Measurements from ENCODE around the gene SPA17.

The SPA17 gene

GRCh38 chr11:124658986-124659385, 14.7 kb upstream of the SPA17 start:
- no peaks in the 10 kb centered on the region for H3K4me1 ChIP-seq (ENCODE audit: insufficient read depth, low read length, poor library complexity, severe bottlenecking)
- no peak overlapping the region for H3K4me3 ChIP-seq (ENCODE audit: low read length, poor library complexity, severe bottlenecking)
- TF ChIP-seq EZH2phosphoT487 (IDR thresholded peaks at IDR 0.05; ENCODE audit: borderline replicate concordance) (no peak), CTCF (conservative IDR thresholded peaks at IDR 0.05; ENCODE audit: low read length) (no peak)
- no peaks in the 10 kb centered on the region for H3K36me3 ChIP-seq (ENCODE audit: insufficient read depth, low read length)
- H3K27me3 ChIP-seq (ENCODE audit: insufficient read depth, low read length, poor library complexity, severe bottlenecking) = no peaks in the 10 kb centered on the region
- H3K9ac ChIP-seq (ENCODE audit: low read depth, low read length, poor library complexity, severe bottlenecking) = no peak overlapping the region
- no peak overlapping the region for H2AFZ ChIP-seq (ENCODE audit: low read length)
- H3K4me2 ChIP-seq (ENCODE audit: low read depth, low read length, poor library complexity, severe bottlenecking) = no peak overlapping the region
- no peaks in the 10 kb centered on the region for H3F3A ChIP-seq (ENCODE audit: low read depth)
- H3K9me3 ChIP-seq (ENCODE audit: insufficient read depth, low read depth, low read length) = no peaks in the 10 kb centered on the region
- no peaks in the 10 kb centered on the region for H3K9me2 ChIP-seq (replicated peaks; ENCODE audit: low read depth, low read length)
- H3K79me2 ChIP-seq (ENCODE audit: insufficient read depth, low read length) = no peaks in the 10 kb centered on the region
- no peaks in the 10 kb centered on the region for H4K20me1 ChIP-seq (ENCODE audit: insufficient read depth, low read length, poor library complexity, severe bottlenecking)

- no peak overlapping the region for H3K9ac ChIP-seq (ENCODE audit: low read depth, low read length, poor library complexity, severe bottlenecking)
- H3F3A ChIP-seq (ENCODE audit: low read depth) = no peaks in the 10 kb centered on the region
- no peaks in the 10 kb centered on the region for H3K79me2 ChIP-seq (ENCODE audit: insufficient read depth, low read length)
- no peaks in the 10 kb centered on the region for H3K9me3 ChIP-seq (ENCODE audit: insufficient read depth, low read depth, low read length)
- no peaks in the 10 kb centered on the region for H3K27me3 ChIP-seq (ENCODE audit: insufficient read depth, low read length, poor library complexity, severe bottlenecking)
- H3K4me3 ChIP-seq (ENCODE audit: low read length, poor library complexity, severe bottlenecking) = no peak overlapping the region
- H3K4me1 ChIP-seq (ENCODE audit: insufficient read depth, low read length, poor library complexity, severe bottlenecking) = no peaks in the 10 kb centered on the region
- H2AFZ ChIP-seq (ENCODE audit: low read length) = no peak overlapping the region
- H3K36me3 ChIP-seq (ENCODE audit: insufficient read depth, low read length) = no peaks in the 10 kb centered on the region
- TF ChIP-seq CTCF (conservative IDR thresholded peaks at IDR 0.05; ENCODE audit: low read length) (no peak), EZH2phosphoT487 (IDR thresholded peaks at IDR 0.05; ENCODE audit: borderline replicate concordance) (no peak)
- no peak overlapping the region for H3K4me2 ChIP-seq (ENCODE audit: low read depth, low read length, poor library complexity, severe bottlenecking)
- H4K20me1 ChIP-seq (ENCODE audit: insufficient read depth, low read length, poor library complexity, severe bottlenecking) = no peaks in the 10 kb centered on the region
- no peaks in the 10 kb centered on the region for H3K9me2 ChIP-seq (replicated peaks; ENCODE audit: low read depth, low read length)
Measured at GRCh38 chr11:124661553-124661952, 12.2 kb upstream of the SPA17 start.

- H3K9me3 ChIP-seq (ENCODE audit: insufficient read depth, low read depth, low read length) = no peaks in the 10 kb centered on the region
- no peaks in the 10 kb centered on the region for H3F3A ChIP-seq (ENCODE audit: low read depth)
- no peak overlapping the region for H3K4me2 ChIP-seq (ENCODE audit: low read depth, low read length, poor library complexity, severe bottlenecking)
- H3K27me3 ChIP-seq (ENCODE audit: insufficient read depth, low read length, poor library complexity, severe bottlenecking) = no peaks in the 10 kb centered on the region
- H3K9me2 ChIP-seq (replicated peaks; ENCODE audit: low read depth, low read length) = no peaks in the 10 kb centered on the region
- no peak for TF ChIP-seq CTCF (conservative IDR thresholded peaks at IDR 0.05; ENCODE audit: low read length)
- TF ChIP-seq EZH2phosphoT487 (IDR thresholded peaks at IDR 0.05; ENCODE audit: borderline replicate concordance) = no peak
- H2AFZ ChIP-seq (ENCODE audit: low read length) = no peak overlapping the region
- H3K4me1 ChIP-seq (ENCODE audit: insufficient read depth, low read length, poor library complexity, severe bottlenecking) = no peaks in the 10 kb centered on the region
- H3K79me2 ChIP-seq (ENCODE audit: insufficient read depth, low read length) = no peaks in the 10 kb centered on the region
- no peak overlapping the region for H3K9ac ChIP-seq (ENCODE audit: low read depth, low read length, poor library complexity, severe bottlenecking)
- H4K20me1 ChIP-seq (ENCODE audit: insufficient read depth, low read length, poor library complexity, severe bottlenecking) = no peaks in the 10 kb centered on the region
- no peak overlapping the region for H3K4me3 ChIP-seq (ENCODE audit: low read length, poor library complexity, severe bottlenecking)
- no peaks in the 10 kb centered on the region for H3K36me3 ChIP-seq (ENCODE audit: insufficient read depth, low read length)
Measured at GRCh38 chr11:124662106-124662505, 11.6 kb upstream of the SPA17 start.

All from Loucy (cell line).